Type B pancreatic cell (in vitro differentiated cells): ENCODE results near the gene FILIP1L. TPM values are rescaled to one million over a fixed set of nuclear protein-coding genes. Genes with fewer than 3 reads are reported as not detected.

ENCODE experiments used
- DNase-seq: peaks from one replicate; pipeline ENCODE4 v3.0.0; 2021; ENCODE audit warnings: mixed read lengths; ENCODE audit not compliant: unreplicated experiment; ENCODE audit errors: extremely low spot score
- H3K27ac Mint-ChIP-seq: 2 replicates; pipeline ENCODE4 v1.8.0; 2021; ENCODE audit warnings: mild to moderate bottlenecking, mixed read lengths
- H3K27me3 Mint-ChIP-seq: 2 replicates; pipeline ENCODE4 v1.8.0; 2021; ENCODE audit warnings: mixed read lengths
- H3K36me3 Mint-ChIP-seq: 2 replicates; pipeline ENCODE4 v1.8.0; 2021; ENCODE audit warnings: mixed read lengths
- H3K4me1 Mint-ChIP-seq: one replicate; pipeline ENCODE4 v1.8.0; 2021; ENCODE audit warnings: mixed read lengths; ENCODE audit not compliant: unreplicated experiment
- H3K4me3 Mint-ChIP-seq: 2 replicates; pipeline ENCODE4 v1.8.0; 2021; ENCODE audit warnings: mild to moderate bottlenecking, mixed read lengths
- H3K9me3 Mint-ChIP-seq: 2 replicates; pipeline ENCODE4 v1.8.0; 2021; ENCODE audit warnings: mixed read lengths
- total RNA-seq: library from RNA; stranded (reverse); gene quantifications from 2 replicates; pipeline ENCODE4 v1.2.1, GENCODE V29; 2021; ENCODE audit warnings: low replicate concordance
- TF ChIP-seq, protein P1 (sequence below): fragments of 200-600 bp; sonication (generic); conservative IDR thresholded peaks from 2 replicates; pipeline ENCODE4 v1.5.0; 2021; ENCODE audit warnings: antibody characterized with exemption, mild to moderate bottlenecking

FILIP1L gene
- total RNA-seq, 1 donor from 2014 or later: 30.6 TPM

DNA sequence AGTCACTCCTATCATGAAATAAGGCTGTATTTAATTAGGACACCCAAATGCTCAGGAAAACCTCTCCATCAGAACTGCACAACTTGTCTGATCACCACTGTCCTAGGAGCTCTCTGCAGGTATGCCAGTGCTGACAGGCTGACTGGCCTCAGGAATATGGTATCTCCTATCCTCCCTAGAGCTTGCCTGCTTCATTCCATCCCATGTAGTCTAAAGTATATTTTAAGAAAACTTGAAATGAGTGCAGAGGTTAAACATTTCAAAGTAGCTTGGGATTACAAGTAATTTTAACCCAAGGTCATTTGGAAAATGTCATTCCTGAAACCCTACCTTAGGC lies 23.7 kb downstream of the FILIP1L start:
- no peaks in the 10 kb centered on the region for H3K36me3 Mint-ChIP-seq
- H3K27ac Mint-ChIP-seq: no peak overlapping the region
- H3K27me3 Mint-ChIP-seq: no peaks in the 10 kb centered on the region
- H3K4me3 Mint-ChIP-seq: no peak overlapping the region
- TF ChIP-seq, protein P1, sequence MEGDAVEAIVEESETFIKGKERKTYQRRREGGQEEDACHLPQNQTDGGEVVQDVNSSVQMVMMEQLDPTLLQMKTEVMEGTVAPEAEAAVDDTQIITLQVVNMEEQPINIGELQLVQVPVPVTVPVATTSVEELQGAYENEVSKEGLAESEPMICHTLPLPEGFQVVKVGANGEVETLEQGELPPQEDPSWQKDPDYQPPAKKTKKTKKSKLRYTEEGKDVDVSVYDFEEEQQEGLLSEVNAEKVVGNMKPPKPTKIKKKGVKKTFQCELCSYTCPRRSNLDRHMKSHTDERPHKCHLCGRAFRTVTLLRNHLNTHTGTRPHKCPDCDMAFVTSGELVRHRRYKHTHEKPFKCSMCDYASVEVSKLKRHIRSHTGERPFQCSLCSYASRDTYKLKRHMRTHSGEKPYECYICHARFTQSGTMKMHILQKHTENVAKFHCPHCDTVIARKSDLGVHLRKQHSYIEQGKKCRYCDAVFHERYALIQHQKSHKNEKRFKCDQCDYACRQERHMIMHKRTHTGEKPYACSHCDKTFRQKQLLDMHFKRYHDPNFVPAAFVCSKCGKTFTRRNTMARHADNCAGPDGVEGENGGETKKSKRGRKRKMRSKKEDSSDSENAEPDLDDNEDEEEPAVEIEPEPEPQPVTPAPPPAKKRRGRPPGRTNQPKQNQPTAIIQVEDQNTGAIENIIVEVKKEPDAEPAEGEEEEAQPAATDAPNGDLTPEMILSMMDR: peak; percentile 6
- DNase-seq: no peak
- H3K4me1 Mint-ChIP-seq: peaks cover 22% of the 10 kb centered on the region
- H3K9me3 Mint-ChIP-seq: no peaks in the 10 kb centered on the region

DNA sequence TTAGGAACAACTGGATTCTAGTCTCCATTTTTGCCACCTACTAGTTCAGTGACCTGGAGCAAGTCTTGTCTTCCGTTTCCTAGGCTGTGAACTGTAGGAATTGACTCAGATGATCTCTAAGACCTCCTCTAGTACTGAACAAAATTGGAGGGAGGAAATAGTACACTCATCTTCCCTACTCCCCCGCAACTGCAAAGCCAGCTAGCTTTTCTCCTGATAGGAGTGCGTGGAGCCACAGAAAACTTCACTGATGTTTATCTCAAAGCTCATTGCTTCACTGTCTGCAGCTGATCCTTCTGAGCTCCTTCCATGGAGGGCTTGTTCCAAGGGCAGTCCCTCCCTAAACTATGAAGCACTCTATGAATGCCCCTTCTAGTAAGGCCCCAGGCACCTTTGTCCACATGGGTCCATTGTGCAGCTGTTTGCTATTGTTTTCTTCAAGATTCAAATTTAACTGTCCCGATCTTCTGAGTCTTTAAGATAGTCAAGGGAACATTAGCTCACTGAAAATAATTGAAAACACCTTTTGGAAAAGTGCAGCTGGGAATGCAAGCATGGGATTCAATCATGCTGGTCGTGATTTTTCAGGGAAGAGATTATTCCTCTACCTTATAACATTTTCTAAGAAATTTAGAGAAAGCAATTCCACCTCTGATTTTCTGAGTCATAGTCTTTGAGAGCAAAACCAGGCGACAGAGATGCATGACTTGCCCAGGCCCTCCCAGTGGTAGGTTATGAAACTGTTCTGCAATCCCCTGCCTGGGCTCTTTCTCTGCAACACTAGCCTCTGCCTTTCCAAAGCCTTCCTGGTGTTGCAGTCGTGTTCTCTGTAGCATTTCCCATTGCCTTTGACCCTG lies 24.3 kb downstream of the FILIP1L start:
- Mint-ChIP-seq H3K4me1 (peaks cover 28% of the 10 kb centered on the region), H3K27ac (no peak overlapping the region), H3K27me3 (peaks cover 3% of the 10 kb centered on the region), H3K36me3 (no peaks in the 10 kb centered on the region), H3K9me3 (no peaks in the 10 kb centered on the region), H3K4me3 (peak overlapping the region; percentile 2)
- no peak for DNase-seq
- TF ChIP-seq, protein P1: peak; percentile 73

DNA sequence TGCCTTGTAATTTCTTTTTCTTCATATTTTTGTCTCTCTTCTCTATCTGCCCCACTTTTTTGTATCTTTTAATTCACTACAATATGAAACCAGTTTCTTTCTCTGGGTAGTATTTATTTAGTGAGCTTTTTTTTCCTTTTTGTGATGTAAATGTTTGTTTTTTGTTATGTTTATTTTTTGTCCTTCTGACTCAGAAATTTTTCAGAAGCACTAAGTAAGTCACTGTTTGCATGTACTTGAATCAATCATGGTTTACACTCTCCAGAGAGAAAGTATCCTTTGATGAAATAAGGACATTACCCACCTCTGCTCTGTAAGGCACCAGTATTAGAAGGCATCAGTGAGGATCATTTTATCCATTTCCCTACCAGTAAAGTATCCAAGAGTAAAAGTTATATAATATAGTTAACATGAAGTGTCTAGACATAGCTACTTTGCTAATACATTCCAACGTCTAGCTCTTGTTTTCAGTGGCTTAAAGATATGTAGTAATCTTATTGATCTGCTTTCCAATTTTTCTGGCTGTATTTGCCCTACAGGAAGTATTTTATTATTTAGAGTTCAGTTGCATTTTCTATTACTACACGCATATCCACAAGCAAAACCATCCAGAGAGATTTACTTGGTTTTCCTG lies 25.4 kb downstream of the FILIP1L start:
- H3K4me1 Mint-ChIP-seq: peaks cover 31% of the 10 kb centered on the region
- DNase-seq: no peak
- no peak overlapping the region for H3K4me3 Mint-ChIP-seq
- peaks cover 3% of the 10 kb centered on the region for H3K27me3 Mint-ChIP-seq
- TF ChIP-seq, protein P1: no peak
- H3K9me3 Mint-ChIP-seq: no peaks in the 10 kb centered on the region
- no peaks in the 10 kb centered on the region for H3K36me3 Mint-ChIP-seq
- no peak overlapping the region for H3K27ac Mint-ChIP-seq

DNA sequence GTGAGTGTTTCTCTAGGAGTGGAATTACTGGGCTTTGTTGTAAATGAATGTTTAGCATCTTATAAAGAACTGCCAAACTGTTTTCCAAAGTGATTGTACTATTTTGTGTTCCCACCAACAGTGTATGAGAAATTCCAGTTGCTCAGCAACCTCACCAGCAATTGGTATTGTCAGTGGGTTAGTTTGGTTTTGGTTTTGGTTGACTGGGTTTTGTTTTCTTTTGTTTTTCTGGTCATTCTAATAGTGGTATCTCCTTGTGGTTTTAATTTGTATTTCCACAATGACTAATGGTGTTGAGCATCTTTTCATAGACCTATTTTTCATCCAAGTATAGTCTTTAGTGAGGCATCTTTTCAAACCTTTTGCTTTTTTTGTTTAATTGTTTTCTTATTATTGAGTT lies 27.1 kb downstream of the FILIP1L start:
- DNase-seq: no peak
- H3K27me3 Mint-ChIP-seq: peaks cover 3% of the 10 kb centered on the region
- no peaks in the 10 kb centered on the region for H3K36me3 Mint-ChIP-seq
- no peak overlapping the region for H3K4me3 Mint-ChIP-seq
- H3K4me1 Mint-ChIP-seq: peaks cover 37% of the 10 kb centered on the region
- no peak overlapping the region for H3K27ac Mint-ChIP-seq
- no peaks in the 10 kb centered on the region for H3K9me3 Mint-ChIP-seq
- TF ChIP-seq, protein P1: no peak

DNA sequence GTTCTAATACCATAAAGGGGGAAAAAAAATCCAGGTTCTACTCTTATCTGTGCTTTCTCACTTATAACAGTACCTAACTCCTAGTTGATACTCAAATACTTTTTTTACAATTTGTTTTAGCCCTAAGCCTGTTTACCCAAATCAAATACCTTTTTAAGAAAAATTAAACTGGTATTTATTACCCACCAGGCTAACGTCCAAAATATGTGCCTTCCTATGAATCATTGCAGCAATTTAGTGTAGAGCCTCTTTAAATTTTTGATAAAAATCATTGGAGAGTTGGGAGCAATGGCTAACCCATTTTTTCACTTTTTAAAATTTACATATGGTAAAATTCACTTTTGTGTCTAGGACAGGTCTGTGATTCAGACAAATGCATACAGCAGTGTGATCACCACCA lies 27.9 kb downstream of the FILIP1L start:
- Mint-ChIP-seq H3K27ac (no peak overlapping the region), H3K36me3 (no peaks in the 10 kb centered on the region), H3K9me3 (no peaks in the 10 kb centered on the region), H3K27me3 (peaks cover 3% of the 10 kb centered on the region), H3K4me3 (no peak overlapping the region), H3K4me1 (peaks cover 37% of the 10 kb centered on the region)
- TF ChIP-seq, protein P1: no peak
- no peak for DNase-seq
